GM18520 (cell line): Measurements from ENCODE around the gene LARGE1.

Experiments used
- ATAC-seq: cut with Tn5 transposase; IDR thresholded peaks from one replicate; pipeline ENCODE4 v1.9.1; 2021; ENCODE audit not compliant: unreplicated experiment

LARGE1 gene

DNA sequence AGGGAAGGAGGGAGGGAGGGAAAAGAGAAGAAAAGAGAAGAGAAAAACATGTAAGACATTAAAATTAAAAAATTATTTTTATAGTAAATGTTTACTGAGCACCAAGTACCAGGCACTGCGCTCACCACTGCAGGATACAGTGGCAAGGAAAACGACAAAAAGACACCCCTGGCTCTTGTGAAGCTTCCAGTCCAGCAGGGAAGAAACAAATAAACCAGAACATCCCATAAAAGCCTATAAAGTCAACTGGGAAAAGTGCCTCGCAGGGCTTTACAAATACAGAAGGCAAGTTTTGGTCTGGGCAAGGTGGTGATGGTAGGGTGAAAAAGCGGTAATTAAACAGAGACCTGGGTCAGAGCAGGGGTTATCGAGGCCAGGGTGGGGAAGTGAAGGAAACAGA, 33.6 kb downstream of the LARGE1 start:
- no peak for ATAC-seq

DNA sequence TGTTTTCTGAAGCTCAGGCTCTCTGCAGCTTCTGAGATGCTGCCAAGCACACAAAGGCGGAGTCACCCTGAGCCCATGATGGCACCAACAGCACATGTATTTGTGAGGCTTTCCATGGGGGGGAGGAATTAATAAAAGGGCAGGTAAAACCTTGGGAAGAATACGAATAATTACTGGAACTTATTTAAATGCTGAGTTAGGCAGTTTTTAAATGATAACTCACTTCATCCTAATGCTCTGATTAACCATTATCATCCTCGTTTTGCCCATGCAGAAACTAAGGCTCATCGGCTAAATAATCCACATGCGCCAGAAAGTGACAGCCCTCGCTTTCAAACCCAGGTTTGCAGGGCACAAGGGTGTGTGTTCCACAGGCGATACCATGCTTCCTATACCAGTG, 35.4 kb downstream of the LARGE1 start:
- no peak for ATAC-seq

DNA sequence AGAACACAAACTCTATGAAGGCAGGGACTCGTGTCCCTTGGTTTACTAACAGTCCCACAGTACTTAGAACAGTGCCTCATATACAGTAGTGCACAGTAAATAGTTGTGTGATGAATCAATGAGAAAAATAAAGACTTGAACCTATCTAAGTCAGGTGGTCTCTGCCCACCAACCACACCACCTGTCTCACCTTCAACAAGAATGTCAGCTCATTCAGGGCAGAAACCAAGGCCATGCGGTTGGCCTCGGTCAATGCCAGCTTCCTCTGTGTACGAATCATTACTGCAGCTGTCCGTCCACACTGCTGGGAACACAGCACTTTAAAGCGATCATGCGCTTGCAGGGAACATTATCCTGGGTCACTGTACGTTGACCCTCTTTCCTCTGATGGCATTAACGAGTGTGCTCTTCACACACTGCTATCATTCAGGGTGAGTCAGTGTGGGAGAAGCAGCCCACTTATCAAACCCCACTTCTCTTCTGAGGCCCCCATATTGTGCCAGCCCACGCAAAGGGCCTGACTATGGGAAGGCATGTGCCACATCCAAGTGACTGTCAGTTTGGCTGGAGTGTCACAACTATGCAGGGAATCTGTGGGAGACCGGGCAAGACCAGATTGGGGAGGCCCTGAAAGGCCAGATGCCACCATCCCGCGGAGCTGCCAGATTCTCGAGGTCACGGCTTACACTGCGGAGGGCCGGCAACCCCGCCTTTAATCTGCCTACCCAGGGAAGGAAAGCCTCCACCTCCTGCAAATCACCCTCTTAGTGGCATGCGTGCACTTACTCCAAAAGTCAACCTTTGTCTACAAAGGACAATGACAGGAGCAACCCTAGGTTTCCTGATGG, 36.1 kb downstream of the LARGE1 start:
- no peak for ATAC-seq

DNA sequence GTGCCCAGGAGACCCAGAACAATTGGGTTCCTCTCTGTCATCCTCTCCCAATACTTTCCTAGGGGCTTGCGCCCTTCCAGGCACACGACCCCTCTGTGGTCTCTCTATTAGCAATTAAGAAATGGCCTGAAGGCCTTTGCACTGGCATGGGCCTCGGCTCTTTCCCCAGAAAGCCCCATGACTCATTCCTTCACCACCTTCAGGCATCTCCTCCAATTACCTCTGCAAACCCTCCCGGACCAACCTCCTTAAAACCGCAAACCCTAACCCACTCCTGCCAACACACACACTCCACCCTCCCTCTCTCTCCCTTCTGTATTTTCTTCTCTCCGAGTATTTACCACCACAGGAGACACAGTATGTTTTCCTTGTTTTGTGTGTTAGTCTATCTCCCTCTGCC, 36.7 kb downstream of the LARGE1 start:
- no peak for ATAC-seq

DNA sequence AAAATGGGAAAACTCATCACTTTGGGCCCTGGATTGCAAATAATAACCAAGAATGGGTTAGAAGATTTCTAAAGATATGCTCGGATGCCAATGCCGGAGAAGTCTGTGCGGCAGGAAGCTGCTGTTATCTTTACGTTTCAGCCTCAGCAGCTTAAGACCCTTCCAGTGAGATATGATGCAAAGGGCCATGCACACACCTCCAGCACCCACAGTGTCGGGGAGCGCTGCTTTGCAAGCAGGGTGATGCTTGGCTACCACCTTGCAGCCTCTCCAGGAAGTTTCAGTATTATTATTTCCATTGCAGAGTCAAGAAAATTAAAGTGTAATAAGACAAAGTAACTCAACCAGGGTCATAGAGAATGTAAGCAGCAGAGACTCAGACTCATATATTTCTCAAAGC, 37.3 kb downstream of the LARGE1 start:
- ATAC-seq = no peak

DNA sequence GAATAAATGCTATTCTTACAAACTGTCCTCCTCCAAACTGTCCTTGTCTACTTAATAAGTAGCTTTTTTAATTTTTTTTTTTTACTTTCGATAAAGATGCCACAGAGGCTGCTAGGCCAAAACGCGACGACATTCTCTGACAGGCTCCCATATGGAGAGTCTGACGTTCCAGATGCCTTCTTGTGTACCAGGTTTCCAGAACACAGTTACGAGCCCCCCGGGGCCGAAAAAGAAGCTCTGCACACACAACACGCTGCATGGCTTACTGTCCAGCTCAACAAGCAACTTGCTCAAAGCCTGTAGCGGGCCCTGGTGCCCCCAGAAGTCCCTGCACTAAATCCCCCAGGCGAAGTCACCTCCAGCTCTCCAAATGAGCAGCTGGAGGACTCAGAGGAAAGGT, 39.3 kb downstream of the LARGE1 start:
- no peak for ATAC-seq

DNA sequence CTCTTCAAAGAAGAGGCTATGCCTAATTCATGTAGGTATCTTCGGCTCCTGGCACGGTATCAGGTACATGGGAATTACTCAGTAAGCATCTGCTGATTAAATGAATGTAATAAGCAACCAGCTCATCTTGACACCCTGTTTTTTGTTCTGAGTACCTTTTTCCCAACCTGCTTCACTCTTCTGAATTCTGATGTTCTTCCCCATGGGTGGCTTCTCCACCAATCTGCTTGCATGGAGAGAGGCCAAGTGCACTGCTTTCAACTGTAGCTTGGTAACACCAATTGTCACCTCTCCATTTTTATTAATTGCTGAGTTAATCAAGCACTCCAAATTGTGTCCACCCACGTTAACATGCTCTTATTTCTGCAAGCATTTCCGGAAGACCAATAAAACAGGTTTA, 40.5 kb downstream of the LARGE1 start:
- no peak for ATAC-seq

DNA sequence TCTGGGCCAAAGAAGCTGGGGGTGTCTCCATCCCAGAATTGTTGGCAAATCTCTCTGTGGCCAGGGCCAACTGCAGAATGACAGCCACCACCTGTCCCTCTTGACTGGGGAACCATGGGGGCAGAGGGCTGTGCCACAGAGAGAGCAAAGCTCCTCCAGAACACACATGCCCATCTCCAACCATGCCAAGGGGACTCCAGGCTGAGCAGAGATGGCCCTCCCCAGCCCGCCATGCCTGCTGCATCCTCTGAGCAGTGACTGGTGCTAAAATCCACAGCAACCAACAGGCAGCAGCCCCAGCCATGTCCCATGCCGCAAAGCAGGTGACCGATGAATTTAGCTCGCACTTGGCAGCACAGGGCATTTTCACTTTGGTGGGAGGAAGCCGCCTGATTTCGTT, 45.0 kb downstream of the LARGE1 start:
- ATAC-seq = no peak

DNA sequence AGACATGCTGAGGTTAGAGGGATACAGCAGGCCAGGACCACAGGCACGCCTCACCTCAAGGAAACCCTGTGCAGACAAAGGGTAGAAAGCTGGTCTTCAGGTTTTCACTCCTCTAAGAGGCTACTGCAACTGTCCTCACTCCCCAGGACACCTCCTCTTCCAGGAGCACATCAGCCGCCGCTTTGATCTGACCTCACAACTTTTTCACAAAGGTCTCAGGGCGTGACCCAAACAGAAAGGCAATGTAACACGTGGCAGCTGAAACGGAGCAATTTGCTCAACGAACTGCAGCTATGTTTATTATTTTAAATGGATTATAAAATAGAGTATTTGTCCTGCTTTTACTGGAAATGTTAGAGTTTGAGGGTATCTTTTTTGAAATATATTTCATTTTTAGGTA, 46.1 kb downstream of the LARGE1 start:
- ATAC-seq = no peak

DNA sequence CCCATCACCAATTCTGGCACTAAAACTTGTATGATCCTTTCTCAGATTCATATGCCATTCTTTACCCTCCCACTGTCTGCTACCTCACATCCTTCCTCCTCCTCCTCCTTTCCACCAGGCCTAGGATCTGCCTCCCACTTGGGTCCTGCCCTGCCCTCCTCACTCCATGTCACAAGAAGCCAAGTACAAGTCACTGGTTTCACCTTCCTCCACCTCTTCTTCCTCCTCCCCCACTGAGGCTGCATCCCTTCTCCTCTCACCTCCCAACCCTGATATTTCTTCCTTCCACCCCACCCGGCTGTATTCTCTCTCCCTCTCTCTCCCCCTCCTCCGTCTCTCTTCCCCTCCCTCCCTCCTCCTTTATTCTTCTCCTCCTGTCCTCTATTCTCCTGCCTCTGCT, 46.6 kb downstream of the LARGE1 start:
- no peak for ATAC-seq

DNA sequence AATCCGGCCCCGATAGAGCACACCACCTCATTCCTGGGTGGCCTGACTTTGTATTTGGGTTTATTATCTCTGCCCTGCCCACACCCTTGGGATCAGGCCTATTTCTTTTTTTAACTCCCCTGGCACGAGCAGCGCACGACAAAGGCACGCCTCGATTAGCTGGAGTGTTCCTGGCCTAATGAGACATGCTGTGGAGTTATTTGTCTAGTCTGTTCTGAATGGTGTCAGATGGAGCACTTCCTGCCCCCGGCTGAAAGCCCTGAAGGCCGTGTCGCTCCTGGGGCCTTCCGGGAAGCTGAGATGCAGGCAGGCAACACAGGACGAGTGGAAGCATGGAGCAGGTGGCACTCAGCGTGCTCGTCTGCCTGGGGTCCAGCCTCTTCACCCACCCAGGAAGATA, 47.1 kb downstream of the LARGE1 start:
- no peak for ATAC-seq

DNA sequence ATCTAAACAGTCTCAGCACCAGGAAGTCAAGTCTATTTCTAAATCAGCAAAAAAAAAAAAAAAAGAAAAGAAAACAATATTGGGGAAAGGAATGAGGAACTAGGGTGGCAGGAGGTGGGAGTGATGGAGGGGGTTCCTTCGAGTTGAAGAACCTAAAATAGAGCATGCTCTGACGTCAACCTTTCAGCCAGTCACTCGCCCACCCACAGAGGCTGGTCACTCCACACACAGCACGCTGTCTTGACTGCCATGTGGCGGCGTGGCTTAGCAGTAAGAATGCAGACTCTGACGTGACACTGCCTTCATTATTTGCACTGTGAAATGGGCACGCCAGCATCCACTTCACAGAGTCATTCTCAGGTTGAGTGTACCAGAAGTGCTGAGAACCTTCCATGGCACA, 48.3 kb downstream of the LARGE1 start:
- no peak for ATAC-seq

DNA sequence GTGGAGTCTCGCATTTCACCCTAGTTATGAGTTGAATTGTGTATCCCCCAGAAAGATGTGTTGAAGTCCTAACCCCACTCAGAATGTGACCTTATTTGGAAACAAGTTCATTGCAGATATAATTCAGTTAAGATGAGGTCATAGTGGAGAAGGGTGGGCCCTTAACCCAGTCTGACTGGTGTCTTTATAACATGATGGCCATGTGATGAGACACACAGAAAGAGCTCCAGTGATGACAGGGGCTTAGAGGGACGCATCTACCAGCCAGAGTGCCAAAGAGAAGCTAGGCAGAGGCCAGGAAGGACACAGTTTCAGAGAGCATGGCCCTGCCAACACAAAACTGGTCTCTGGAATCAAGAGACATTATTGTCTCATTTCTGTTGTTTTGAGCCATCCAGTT, 50.3 kb downstream of the LARGE1 start:
- no peak for ATAC-seq

DNA sequence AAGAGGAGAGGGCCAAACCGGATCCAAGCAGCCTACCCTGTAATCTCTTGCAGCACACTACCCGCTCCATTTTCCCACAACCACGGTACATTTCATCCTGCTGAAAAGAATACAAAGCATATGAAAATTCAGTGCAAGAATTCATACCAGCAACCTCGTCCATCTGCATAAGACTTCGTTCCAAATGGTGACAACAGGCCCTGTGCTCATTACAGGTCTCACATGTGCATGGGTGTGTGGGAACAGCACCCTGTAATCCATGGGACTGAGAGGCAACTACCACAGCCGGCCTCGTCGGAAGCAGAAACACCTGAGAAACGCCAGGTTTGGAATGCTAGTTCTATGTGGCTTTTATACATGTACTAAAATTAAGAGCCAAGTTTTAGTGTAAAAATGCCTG, 52.3 kb downstream of the LARGE1 start:
- no peak for ATAC-seq

DNA sequence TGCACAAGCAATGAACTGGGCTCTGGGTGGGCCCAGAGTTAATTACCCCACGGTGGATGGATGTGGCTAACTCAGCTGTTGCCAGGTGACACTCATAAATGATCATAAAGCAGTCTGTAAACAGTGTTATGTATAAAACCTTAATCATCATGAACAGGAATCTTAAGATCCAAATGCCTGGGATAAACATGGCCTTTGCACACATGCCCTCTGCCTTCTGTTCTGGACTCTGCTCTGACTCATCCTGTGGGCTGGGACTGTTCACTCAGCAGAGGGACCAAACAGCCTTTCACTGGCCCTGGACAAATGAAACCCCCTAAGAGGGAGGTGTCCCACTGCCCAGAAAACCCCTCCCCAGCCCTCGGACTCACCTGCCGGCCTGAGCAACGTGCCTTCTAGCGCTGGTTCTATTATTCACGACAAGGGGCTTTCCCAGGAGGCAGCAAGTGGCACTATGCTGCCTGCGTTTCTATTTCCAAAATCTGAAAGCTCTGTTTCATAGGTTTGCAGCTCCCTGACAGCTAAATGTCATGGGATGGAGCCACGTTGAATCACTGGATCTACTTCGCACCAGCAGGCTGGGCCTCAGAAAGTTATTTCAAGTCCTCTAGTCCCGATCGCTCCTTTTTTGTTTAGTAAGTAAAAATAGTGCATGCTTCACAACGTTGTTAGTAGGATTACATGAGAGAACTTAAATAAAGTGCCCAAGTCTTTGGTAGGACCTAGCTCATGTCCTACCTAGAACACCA, 53.0 kb downstream of the LARGE1 start:
- no peak for ATAC-seq

DNA sequence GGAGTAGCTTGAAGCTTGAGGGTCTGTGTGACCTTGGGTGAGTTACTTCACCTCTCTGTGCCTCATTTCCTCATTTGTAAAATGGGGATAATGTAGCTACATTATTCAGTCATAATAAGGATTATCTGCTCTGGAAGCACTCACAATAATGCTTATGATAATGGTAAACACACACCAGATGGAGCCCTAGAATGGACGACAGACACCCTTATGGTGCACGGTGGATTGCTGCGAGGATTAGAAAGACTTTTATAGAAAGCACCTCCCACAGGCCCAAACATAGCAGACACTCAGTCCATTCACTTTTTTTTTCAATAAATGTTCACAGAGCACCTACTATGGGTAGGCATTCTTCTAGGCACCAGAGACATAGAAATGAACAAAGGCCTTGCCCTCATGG, 53.8 kb downstream of the LARGE1 start:
- ATAC-seq = no peak

DNA sequence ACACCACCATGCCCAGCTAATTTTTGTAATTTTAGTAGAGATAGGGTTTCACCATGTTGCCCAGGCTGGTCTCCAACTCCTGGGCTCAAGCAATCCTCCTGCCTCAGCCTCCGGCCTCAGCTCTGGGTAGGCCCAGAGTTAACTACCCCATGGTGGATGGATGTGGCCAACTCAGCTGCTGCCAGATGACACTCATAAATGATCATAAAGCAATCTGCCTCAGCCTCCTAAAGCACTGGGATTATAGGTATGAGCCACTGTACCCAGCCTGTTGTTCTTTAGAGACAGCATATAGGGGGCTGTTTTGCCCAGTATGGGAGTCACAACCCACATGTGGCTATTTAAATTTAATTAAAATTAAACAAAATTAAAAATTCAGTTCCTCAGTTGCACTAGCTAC, 54.3 kb downstream of the LARGE1 start:
- ATAC-seq = no peak

DNA sequence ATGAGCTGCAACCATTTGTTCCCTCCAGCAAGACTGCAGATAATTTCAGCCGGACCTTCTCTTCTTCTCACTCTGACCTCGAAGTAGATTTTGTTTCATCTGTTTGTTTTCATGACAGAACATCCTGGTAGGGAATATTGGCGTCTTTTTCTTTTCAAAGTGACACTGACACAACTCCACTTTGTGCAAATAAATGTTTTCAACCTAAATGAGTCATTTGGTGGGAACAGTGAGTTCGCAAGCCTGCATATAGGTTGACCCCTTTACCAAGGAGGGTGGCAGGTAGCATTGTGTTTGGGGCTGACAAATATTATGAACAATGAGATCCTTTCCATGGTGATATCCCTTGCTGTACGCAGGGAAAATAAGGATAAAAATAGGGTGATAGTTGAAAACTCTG, 55.0 kb downstream of the LARGE1 start:
- ATAC-seq = no peak

DNA sequence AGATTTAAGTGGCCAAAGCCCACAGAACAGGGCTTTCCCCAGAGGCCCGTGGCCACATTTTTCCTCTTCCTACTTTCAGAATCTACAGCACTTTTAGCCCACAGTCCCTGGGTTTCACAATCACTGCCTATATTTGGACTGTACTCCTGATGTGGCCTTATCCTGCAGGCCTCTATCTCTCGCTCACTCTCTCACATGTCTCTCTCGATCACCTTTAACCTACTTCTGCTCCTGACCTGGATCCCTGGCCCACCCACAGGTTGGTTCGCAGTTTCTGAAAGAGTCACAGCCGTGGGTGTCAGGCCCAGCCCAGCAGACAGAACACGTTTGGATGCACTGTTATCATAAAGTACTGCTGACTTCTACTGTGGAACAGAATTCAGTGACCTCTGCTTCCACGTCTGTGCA, 55.5 kb downstream of the LARGE1 start:
- no peak for ATAC-seq

DNA sequence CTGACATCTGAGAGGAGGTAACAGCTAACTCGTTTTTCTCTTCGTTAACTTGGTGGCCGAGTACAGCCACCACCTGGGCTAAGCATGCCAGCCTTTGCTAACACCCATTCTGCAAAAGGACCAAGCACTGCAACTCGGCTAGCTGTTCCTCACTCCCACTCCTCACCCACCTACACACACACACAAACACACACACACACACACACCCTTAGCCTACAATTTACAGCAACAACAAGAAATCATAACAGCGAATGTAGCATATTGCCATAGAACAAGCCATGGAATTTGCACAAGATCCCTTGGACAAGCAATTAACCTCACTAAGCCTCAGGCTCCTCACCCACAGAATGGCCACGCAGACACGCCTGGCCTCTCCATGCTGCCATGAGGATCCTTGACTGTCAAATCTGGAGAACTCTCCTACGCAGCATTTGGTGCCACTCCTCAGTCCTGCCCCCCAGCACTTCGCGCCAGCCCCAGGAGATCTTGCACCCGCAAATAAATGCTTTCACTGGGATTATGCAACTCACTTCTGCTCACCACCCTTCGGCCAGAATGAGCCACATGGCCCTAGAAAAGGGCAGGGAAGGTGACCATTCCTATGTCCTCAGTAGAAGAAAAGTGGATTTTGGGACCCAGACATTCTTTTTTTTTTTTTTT, 58.9 kb downstream of the LARGE1 start:
- ATAC-seq = no peak

DNA sequence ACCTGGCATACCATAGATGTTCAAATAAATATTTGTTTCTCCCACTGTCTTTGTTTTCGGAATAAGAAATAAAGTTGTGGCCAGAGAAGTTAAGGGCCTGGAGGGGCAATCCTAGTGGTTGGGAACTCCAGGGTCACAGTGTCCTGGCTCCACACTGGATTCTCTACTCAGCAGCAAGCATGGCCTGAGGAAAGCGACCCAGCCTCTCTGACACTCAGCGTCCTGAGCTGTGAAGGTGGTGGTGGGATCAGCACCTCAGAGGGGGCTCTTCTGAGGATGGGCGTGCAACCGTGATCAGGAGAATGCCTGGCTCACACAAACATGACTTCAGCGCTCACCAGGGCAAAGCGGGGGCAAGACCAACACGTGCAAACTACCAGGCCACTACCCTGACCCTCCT, 59.9 kb downstream of the LARGE1 start:
- no peak for ATAC-seq

DNA sequence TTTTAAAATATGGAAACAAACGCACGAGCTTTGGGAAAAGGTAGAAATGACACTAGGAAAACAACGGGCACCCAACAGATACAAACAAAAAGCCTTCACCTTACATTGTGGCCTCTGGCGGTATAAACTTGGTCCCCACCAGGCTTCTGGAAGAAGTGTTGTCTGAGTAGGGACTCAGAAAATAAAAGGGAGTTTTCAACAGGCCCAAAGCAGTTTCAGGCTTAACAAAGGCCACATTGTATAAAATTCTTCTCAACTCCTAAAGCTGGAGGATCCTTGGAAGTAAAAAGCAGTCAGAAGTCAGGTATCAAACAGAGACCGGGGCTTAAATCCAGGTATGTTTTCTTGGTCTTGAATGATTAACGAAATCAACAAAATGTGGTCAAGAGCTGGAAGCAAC, 61.0 kb downstream of the LARGE1 start:
- no peak for ATAC-seq
